Calu3 (cell line): ENCODE results near the gene DGCR8. TPM values are rescaled to one million over a fixed set of nuclear protein-coding genes. Genes with fewer than 3 reads are reported as not detected.

ENCODE experiments used
- BruUV-seq: library from RNA; stranded (reverse); fragments of 400-500 nt; replicated peaks from 2 replicates; lab custom pipeline; 2021; lab: Mats Ljungman, UMichigan
- CTCF ChIA-PET: fragments of 300-600 bp; sonication (Branson Sonifier 250); formaldehyde crosslinking; loops from one replicate; lab custom pipeline; 2022; ENCODE audit warnings: antibody characterized with exemption; lab: Charles Lee
- DNase-seq: peaks from one replicate; pipeline ENCODE4 v3.0.0; 2022
- H3K27ac Mint-ChIP-seq: one replicate; pipeline ENCODE4 v1.8.0; 2022; ENCODE audit warnings: mixed read lengths; ENCODE audit not compliant: unreplicated experiment
- H3K27me3 Mint-ChIP-seq: one replicate; pipeline ENCODE4 v1.8.0; 2022; ENCODE audit warnings: mixed read lengths; ENCODE audit not compliant: unreplicated experiment
- H3K36me3 Mint-ChIP-seq: one replicate; pipeline ENCODE4 v1.8.0; 2022; ENCODE audit warnings: mild to moderate bottlenecking, moderate library complexity, mixed read lengths; ENCODE audit not compliant: insufficient read depth, unreplicated experiment
- H3K4me1 Mint-ChIP-seq: one replicate; pipeline ENCODE4 v1.8.0; 2022; ENCODE audit warnings: mild to moderate bottlenecking, low read depth, mixed read lengths; ENCODE audit not compliant: unreplicated experiment
- H3K4me3 Mint-ChIP-seq: one replicate; pipeline ENCODE4 v1.8.0; 2022; ENCODE audit warnings: mild to moderate bottlenecking, low read depth, moderate library complexity, mixed read lengths; ENCODE audit not compliant: unreplicated experiment
- H3K9me3 Mint-ChIP-seq: one replicate; pipeline ENCODE4 v1.8.0; 2022; ENCODE audit warnings: low read depth, mixed read lengths; ENCODE audit not compliant: unreplicated experiment
- CTCF ChIP-seq: fragments of 200-600 bp; IDR thresholded peaks from one replicate; pipeline ENCODE4 v1.8.0; 2022; ENCODE audit warnings: antibody characterized with exemption; ENCODE audit not compliant: unreplicated experiment
- intact Hi-C: fragments of 100-400 bp; cut with micrococcal nuclease; formaldehyde crosslinking; loops from one replicate; pipeline ENCODE4 v1.10.0; 2022; ENCODE audit not compliant: unreplicated experiment
- total RNA-seq: library from RNA; stranded (reverse); gene quantifications from 2 replicates; pipeline ENCODE4 v1.2.3, GENCODE V29; 2022

The DGCR8 gene
- total RNA-seq, 1 experiment from 2014 or later, result 54.7 TPM

GRCh38 chr22:20087319-20088262 lies 7.5 kb downstream of the DGCR8 start:
- H3K9me3 Mint-ChIP-seq, result no peaks in the 10 kb centered on the region

GRCh38 chr22:20088263-20088648 lies 8.2 kb downstream of the DGCR8 start:
- no TSS peak for BruUV-seq
- Mint-ChIP-seq H3K36me3 (peaks cover 78% of the 10 kb centered on the region), H3K9me3 (no peaks in the 10 kb centered on the region), H3K27ac (no peak overlapping the region), H3K27me3 (no peaks in the 10 kb centered on the region), H3K4me1 (peaks cover 17% of the 10 kb centered on the region), H3K4me3 (no peak overlapping the region)
- TF ChIP-seq CTCF, result no peak
- CTCF ChIA-PET, result no interaction called here
- DNase-seq, result no peak
- intact Hi-C loops, result no loop called here

More at GRCh38 chr22:20087319-20088262, 7.5 kb downstream of the DGCR8 start:
- intact Hi-C loops, result no loop called here
- CTCF ChIA-PET, result no interaction called here
- Mint-ChIP-seq H3K27ac (no peak overlapping the region), H3K4me1 (peaks cover 24% of the 10 kb centered on the region), H3K4me3 (no peak overlapping the region), H3K36me3 (peaks cover 78% of the 10 kb centered on the region), H3K27me3 (no peaks in the 10 kb centered on the region)
- DNase-seq, result no peak
- TF ChIP-seq CTCF, result no peak
- BruUV-seq, result no TSS peak

- DNase-seq, result no peak
- CTCF ChIA-PET, result no interaction called here
- no TSS peak for BruUV-seq
- Mint-ChIP-seq H3K27ac (no peak overlapping the region), H3K27me3 (no peaks in the 10 kb centered on the region), H3K9me3 (no peaks in the 10 kb centered on the region), H3K4me1 (peaks cover 6% of the 10 kb centered on the region), H3K36me3 (peaks cover 75% of the 10 kb centered on the region), H3K4me3 (no peak overlapping the region)
- TF ChIP-seq CTCF, result no peak
- intact Hi-C loops, result no loop called here
Measured at GRCh38 chr22:20089226-20089976, 9.4 kb downstream of the DGCR8 start.

GRCh38 chr22:20089977-20090729 lies 10.1 kb downstream of the DGCR8 start:
- Mint-ChIP-seq H3K27me3 (no peaks in the 10 kb centered on the region), H3K9me3 (no peaks in the 10 kb centered on the region), H3K4me1 (no peaks in the 10 kb centered on the region), H3K36me3 (peaks cover 76% of the 10 kb centered on the region), H3K4me3 (no peak overlapping the region), H3K27ac (no peak overlapping the region)
- no TSS peak for BruUV-seq
- no peak for TF ChIP-seq CTCF
- no peak for DNase-seq
- CTCF ChIA-PET, result no interaction called here
- intact Hi-C loops, result no loop called here
